Vagina (tissue), 2 donors: ENCODE data around the gene ABCD4.

ENCODE experiments used
- POLR2A ChIP-seq, 2 donors: fragments of 450-650 bp; IDR thresholded peaks; one replicate each; pipeline ENCODE4 v1.6.1; 2017; ENCODE audit warnings: antibody characterized with exemption in 2 of 2, mild to moderate bottlenecking in 2 of 2, moderate library complexity in 2 of 2
- POLR2AphosphoS5 ChIP-seq, 2 donors: sonication (generic); formaldehyde crosslinking; IDR thresholded peaks; one replicate each; pipeline ENCODE4 v1.9.0; 2017; ENCODE audit warnings: antibody characterized with exemption in 2 of 2, mild to moderate bottlenecking in 2 of 2, low read depth in 1 of 2; ENCODE audit not compliant: insufficient read depth in 1 of 2
- TF ChIP-seq, protein P1 (sequence below), 3 experiments: fragments of 450-650 bp in 2 of 3; fragments of 200-600 bp in 1 of 3; sonication (generic) in 1 of 3; IDR thresholded peaks; one replicate each; pipeline ENCODE4 v1.5.1; 2017 to 2019; ENCODE audit warnings: antibody characterized with exemption in 3 of 3, mild to moderate bottlenecking in 2 of 3, moderate library complexity in 2 of 3

DNA sequence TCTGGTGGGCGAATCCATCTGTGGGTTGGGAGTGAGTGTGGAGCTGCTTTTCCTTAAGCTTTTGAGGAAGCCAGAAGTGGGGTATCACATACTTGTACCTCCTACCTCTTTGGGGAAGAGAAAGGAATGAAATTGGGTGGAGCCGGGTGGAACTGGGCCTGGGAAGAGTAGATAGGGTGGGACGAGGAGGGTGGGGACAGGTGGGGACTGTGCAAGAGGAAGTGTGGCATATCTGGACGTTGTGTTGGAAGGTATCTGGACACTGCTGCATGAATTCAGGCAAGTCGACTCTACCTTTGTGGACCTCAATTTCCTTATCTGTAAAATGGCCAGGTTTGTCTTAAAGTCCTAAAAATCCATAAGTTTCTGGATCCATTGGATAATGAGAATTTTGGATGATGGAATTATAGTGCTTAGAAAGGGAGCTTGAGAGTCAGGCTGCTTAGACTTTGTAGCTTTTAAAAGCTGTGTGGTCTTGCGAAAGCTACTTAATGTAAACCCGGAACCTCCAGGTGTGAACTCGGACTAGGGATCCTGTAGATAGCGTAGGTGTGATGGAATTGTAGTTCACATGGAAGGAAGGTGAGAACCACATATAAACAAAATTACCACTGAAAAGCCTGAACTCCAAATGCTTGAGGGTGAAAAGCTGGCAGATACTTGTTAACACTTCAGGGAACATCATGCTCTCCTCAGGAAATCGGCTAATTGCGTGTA is 47.6 kb upstream of the ABCD4 start:
- TF ChIP-seq, protein P1, sequence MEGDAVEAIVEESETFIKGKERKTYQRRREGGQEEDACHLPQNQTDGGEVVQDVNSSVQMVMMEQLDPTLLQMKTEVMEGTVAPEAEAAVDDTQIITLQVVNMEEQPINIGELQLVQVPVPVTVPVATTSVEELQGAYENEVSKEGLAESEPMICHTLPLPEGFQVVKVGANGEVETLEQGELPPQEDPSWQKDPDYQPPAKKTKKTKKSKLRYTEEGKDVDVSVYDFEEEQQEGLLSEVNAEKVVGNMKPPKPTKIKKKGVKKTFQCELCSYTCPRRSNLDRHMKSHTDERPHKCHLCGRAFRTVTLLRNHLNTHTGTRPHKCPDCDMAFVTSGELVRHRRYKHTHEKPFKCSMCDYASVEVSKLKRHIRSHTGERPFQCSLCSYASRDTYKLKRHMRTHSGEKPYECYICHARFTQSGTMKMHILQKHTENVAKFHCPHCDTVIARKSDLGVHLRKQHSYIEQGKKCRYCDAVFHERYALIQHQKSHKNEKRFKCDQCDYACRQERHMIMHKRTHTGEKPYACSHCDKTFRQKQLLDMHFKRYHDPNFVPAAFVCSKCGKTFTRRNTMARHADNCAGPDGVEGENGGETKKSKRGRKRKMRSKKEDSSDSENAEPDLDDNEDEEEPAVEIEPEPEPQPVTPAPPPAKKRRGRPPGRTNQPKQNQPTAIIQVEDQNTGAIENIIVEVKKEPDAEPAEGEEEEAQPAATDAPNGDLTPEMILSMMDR (IDR thresholded peaks at IDR 0.05): no peak
- TF ChIP-seq POLR2AphosphoS5 (IDR thresholded peaks at IDR 0.05; ENCODE audit: insufficient read depth in 1 of 2, low read depth in 1 of 2) (no peak), POLR2A (IDR thresholded peaks at IDR 0.05) (no peak)
